Stomach (tissue), 9 donors: ENCODE measurements around the gene OTOR. TPM values are rescaled to one million over a fixed set of nuclear protein-coding genes. Genes with fewer than 3 reads are reported as not detected.

Experiments used
- DNase-seq, 2 donors: peaks; one replicate each; pipeline versions ENCODE4 v3.0.0 to v3.0.0-alpha.2; 2013 to 2019
- H3K27ac ChIP-seq, 5 donors: fragments of 200-600 bp in 4 of 5; sonication (generic) in 4 of 5; one replicate each; pipeline ENCODE4 v1.5.1; 2013 to 2019; ENCODE audit warnings: mild to moderate bottlenecking in 1 of 5, moderate library complexity in 1 of 5
- H3K27me3 ChIP-seq, 3 donors: fragments of 200-600 bp; sonication (generic); one replicate each; pipeline ENCODE4 v1.5.1; 2017 to 2019; ENCODE audit warnings: mixed run types in 1 of 3
- H3K36me3 ChIP-seq, 4 donors: fragments of 200-600 bp; sonication (generic); 1 replicate in 3 of 4; 2 replicates in 1 of 4; pipeline ENCODE4 v1.5.1; 2016 to 2019
- H3K4me1 ChIP-seq, 4 donors: fragments of 200-600 bp; sonication (generic); one replicate each; pipeline ENCODE4 v1.5.1; 2016 to 2019
- H3K4me3 ChIP-seq, 4 donors: fragments of 200-600 bp; sonication (generic) in 3 of 4; one replicate each; pipeline ENCODE4 v1.5.1; 2016 to 2019; ENCODE audit warnings: mild to moderate bottlenecking in 1 of 4
- H3K9me3 ChIP-seq, 4 donors: fragments of 200-600 bp; sonication (generic); one replicate each; pipeline ENCODE4 v1.5.1; 2016 to 2019
- EP300 ChIP-seq: sonication (generic); formaldehyde crosslinking; IDR thresholded peaks from one replicate; pipeline ENCODE4 v1.6.1; 2017; ENCODE audit warnings: antibody characterized with exemption
- POLR2A ChIP-seq, 4 donors: fragments of 450-650 bp; IDR thresholded peaks; one replicate each; pipeline ENCODE4 v1.6.1; 2016; ENCODE audit warnings: antibody characterized with exemption in 4 of 4, control low read depth in 2 of 4, mild to moderate bottlenecking in 1 of 4, moderate library complexity in 1 of 4
- POLR2AphosphoS5 ChIP-seq, 3 donors: sonication (generic); formaldehyde crosslinking; IDR thresholded peaks; one replicate each; pipeline ENCODE4 v1.6.1; 2016; ENCODE audit warnings: antibody characterized with exemption in 3 of 3
- WGBS, 5 donors: extraction: QIAGEN DNeasy Blood & Tissue Kit in 3 of 5; methylation state at CpG; one replicate each; pipeline versions ENCODE4 v1.1.5 to v1.1.7; 2013 to 2018; 5-methylcytosine and 5-hydroxymethylcytosine counted together
- intact Hi-C: fragments of 100-400 bp; cut with DNase I; formaldehyde crosslinking; loops from one replicate; pipeline ENCODE4 v1.15.1; 2023; ENCODE audit warnings: low total_unique reads
- polyA plus RNA-seq, 3 donors: library from polyadenylated mRNA; stranded (reverse); fragments of 200-250 nt; gene quantifications; one replicate each; pipeline ENCODE4 v1.2.3, GENCODE V29; 2013
- total RNA-seq, 5 donors: library from RNA; depleted of rRNA; stranded (reverse); fragments of >200 nt; gene quantifications; one replicate each; pipeline versions ENCODE4 v1.1.0 to v1.2.3, GENCODE V29; 2014 to 2016
- TF ChIP-seq, protein P1 (sequence below), 7 experiments: fragments of 450-650 bp in 4 of 7; fragments of 200-600 bp in 3 of 7; sonication (generic) in 3 of 7; IDR thresholded peaks; one replicate each; pipeline ENCODE4 v1.5.1; 2016 to 2019; ENCODE audit warnings: antibody characterized with exemption in 7 of 7, control low read depth in 2 of 7, mild to moderate bottlenecking in 1 of 7
- donor health status: healthy with polysubstance abuse.
- donor health status: Bipolar disorder and iron deficiency.
- donor health status: healthy.

Gene OTOR
- total and polyA plus RNA-seq, 8 donors = not detected

DNA sequence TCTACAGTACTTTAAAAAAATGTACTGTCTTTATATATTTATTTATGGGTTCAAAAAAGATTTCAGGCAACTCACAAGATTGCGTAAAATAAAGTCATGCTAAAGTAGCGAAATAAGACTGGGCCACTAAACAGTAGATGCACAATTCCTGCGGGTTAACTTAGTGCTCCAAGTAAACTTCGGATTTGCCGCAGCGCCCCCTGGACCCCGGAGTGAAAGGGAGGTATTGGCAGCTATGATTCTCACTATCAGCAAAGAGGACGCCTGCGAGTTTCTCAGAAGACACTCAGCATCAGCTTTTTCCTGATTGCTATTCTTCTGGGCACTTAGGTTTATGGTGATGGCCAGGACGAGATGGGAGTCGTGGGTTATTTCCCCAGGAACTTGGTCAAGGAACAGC is 1.4 kb downstream of the OTOR start:
- Histone ChIP-seq H3K4me1 (no peaks in the 10 kb centered on the region), H3K9me3 (no peaks in the 10 kb centered on the region), H3K4me3 (no peak overlapping the region), H3K27me3 (no peaks in the 10 kb centered on the region), H3K27ac (no peak overlapping the region), H3K36me3 (no peaks in the 10 kb centered on the region)
- intact Hi-C loops = no loop called here
- WGBS, 5 donors = 51 to 60% (median 57%) methylated on average over 11 of the region's 11 CpGs
- TF ChIP-seq EP300 = no peak
- TF ChIP-seq, protein P1, sequence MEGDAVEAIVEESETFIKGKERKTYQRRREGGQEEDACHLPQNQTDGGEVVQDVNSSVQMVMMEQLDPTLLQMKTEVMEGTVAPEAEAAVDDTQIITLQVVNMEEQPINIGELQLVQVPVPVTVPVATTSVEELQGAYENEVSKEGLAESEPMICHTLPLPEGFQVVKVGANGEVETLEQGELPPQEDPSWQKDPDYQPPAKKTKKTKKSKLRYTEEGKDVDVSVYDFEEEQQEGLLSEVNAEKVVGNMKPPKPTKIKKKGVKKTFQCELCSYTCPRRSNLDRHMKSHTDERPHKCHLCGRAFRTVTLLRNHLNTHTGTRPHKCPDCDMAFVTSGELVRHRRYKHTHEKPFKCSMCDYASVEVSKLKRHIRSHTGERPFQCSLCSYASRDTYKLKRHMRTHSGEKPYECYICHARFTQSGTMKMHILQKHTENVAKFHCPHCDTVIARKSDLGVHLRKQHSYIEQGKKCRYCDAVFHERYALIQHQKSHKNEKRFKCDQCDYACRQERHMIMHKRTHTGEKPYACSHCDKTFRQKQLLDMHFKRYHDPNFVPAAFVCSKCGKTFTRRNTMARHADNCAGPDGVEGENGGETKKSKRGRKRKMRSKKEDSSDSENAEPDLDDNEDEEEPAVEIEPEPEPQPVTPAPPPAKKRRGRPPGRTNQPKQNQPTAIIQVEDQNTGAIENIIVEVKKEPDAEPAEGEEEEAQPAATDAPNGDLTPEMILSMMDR (IDR thresholded peaks at IDR 0.05) = no peak
- TF ChIP-seq POLR2A (IDR thresholded peaks at IDR 0.05) = no peak
- TF ChIP-seq POLR2AphosphoS5 (IDR thresholded peaks at IDR 0.05) = no peak
- DNase-seq = no peak

DNA sequence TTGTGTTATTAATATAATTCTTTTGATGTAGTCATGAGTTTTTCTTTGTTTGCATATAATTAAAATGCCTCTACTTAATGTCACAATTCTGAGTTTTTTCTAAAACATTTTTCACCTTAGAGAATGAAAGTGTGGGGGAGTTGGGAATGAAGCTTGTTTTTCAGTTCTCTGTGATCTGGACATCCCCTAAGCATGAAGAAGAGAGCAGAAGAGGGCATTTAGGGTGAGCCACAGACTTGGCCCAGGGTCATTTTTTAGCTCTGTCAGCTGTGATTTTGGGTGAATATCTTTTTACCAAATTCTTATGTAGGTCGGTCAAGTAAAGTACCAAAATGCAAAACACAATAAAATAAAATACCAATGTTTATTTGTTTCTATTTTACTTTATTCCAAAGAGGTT is 3.9 kb downstream of the OTOR start:
- no peak overlapping the region for H3K27ac ChIP-seq
- TF ChIP-seq POLR2A (IDR thresholded peaks at IDR 0.05) (no peak), POLR2AphosphoS5 (IDR thresholded peaks at IDR 0.05) (no peak), EP300 (no peak)
- TF ChIP-seq, protein P1 (IDR thresholded peaks at IDR 0.05) = no peak
- H3K27me3 ChIP-seq = no peaks in the 10 kb centered on the region
- H3K36me3 ChIP-seq = no peaks in the 10 kb centered on the region
- H3K4me3 ChIP-seq = no peak overlapping the region
- no peaks in the 10 kb centered on the region for H3K4me1 ChIP-seq
- intact Hi-C loops = loop anchor here (10.0 kb wide), 1 partner anchor 237 kb away; no protein-coding TSS in a partner anchor
- no peak for DNase-seq
- 83 to 90% (median 86%) methylated on average over 1 of the region's 1 CpG for WGBS, 5 donors
- no peaks in the 10 kb centered on the region for H3K9me3 ChIP-seq

DNA sequence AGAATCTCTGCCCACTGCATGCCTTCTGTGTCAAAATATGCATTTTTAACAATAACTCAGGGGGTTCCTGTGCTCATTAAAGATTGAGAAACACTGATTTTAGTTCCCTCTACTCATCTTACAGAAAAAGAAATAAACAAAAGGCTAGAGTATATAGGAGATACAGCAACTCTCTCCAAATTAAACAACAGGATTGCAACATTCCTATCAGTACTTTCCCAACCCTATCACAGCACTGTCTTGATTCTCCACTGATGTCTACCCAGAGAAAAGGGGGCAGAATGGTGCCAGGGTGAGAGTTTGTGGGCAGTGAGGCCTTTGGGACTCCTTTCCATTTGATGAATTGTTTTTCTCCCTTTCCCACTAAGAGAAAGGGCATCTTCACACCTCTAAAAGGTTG is 4.7 kb downstream of the OTOR start:
- intact Hi-C loops = loop anchor here (10.0 kb wide), 1 partner anchor 238 kb away; no protein-coding TSS in a partner anchor
- no peak for DNase-seq
- H3K4me3 ChIP-seq = no peak overlapping the region
- no peaks in the 10 kb centered on the region for H3K36me3 ChIP-seq
- no peak overlapping the region for H3K27ac ChIP-seq
- no peaks in the 10 kb centered on the region for H3K9me3 ChIP-seq
- H3K4me1 ChIP-seq = no peaks in the 10 kb centered on the region
- TF ChIP-seq POLR2AphosphoS5 (IDR thresholded peaks at IDR 0.05) = no peak
- TF ChIP-seq, protein P1 (IDR thresholded peaks at IDR 0.05) = no peak
- no peak for TF ChIP-seq EP300
- no peak for TF ChIP-seq POLR2A (IDR thresholded peaks at IDR 0.05)
- H3K27me3 ChIP-seq = no peaks in the 10 kb centered on the region

DNA sequence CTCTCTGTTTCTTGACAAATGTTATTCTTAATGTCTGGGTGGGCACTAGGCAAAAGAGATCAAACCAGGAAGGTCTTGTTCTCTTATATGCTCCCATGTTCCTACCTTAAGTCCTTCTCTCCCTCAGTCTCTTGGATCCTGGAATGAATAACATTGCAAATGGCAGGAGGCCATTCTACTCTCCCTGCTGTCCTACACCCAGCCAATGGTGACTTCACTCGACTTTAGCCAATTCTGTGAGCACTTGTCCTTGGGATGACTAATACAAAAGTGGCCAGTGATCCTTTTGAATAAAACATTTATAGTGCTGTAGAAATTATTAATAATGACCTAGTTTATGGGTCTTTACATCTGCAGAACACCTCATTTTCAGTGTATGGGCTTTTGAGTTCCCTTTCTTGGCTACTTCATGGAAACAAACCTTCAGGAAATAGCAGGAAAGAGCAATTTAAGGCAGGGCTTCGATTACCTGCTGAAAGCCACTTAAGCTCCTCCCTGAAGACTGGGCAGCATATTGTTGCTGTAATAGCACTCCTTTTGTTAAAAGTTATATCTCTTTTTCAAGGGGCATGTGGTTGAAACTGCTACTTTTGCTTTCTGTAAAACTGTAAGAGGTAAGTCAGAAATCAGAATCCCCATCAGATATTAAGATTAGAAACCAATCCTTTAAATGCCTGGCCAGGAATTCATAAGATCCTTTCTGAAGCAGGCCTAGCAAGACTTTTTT is 10.5 kb downstream of the OTOR start:
- no peak overlapping the region for H3K27ac ChIP-seq
- 55 to 62% (median 59%) methylated on average over 2 of the region's 2 CpGs for WGBS, 5 donors
- peaks cover 0 to 10% (median 3%) of the 10 kb centered on the region in 4 donors for H3K4me1 ChIP-seq
- H3K27me3 ChIP-seq = peaks cover 0 to 2% (median 0%) of the 10 kb centered on the region in 3 donors
- intact Hi-C loops = loop anchor here (10.0 kb wide), 1 partner anchor 244 kb away; no protein-coding TSS in a partner anchor
- no peaks in the 10 kb centered on the region for H3K36me3 ChIP-seq
- no peak for DNase-seq
- TF ChIP-seq POLR2A (IDR thresholded peaks at IDR 0.05) = no peak
- TF ChIP-seq, protein P1 (IDR thresholded peaks at IDR 0.05) = no peak
- no peak for TF ChIP-seq POLR2AphosphoS5 (IDR thresholded peaks at IDR 0.05)
- TF ChIP-seq EP300 = no peak
- H3K9me3 ChIP-seq = no peaks in the 10 kb centered on the region
- no peak overlapping the region for H3K4me3 ChIP-seq
